Adipocyte (in vitro differentiated cells): Measurements from ENCODE around the gene CRTC1.
"Not testable (repeated sequence)": the region's sequence is repeated elsewhere in the genome, so short reads cannot be mapped to it uniquely, and the experiment has no call there.

ENCODE experiments used
- DNase-seq: peaks from one replicate; pipeline ENCODE4 v3.0.0-alpha.2; 2015; ENCODE audit warnings: low read depth
- H3K27me3 ChIP-seq: replicated peaks from 2 replicates; pipeline ENCODE4 v1.7.0; 2013; ENCODE audit warnings: mild to moderate bottlenecking, low read length, moderate library complexity; ENCODE audit not compliant: control insufficient read depth, insufficient read depth
- H3K36me3 ChIP-seq: 2 replicates; pipeline ENCODE4 v1.7.0; 2013; ENCODE audit warnings: low read length, mild to moderate bottlenecking, moderate library complexity; ENCODE audit not compliant: control insufficient read depth, insufficient read depth, severe bottlenecking
- H3K4me1 ChIP-seq: 2 replicates; pipeline ENCODE4 v1.7.0; 2013; ENCODE audit warnings: mild to moderate bottlenecking, low read length, moderate library complexity; ENCODE audit not compliant: control insufficient read depth, insufficient read depth
- H3K4me3 ChIP-seq: 2 replicates; pipeline ENCODE4 v1.7.0; 2013; ENCODE audit warnings: mild to moderate bottlenecking, low read length, moderate library complexity
- H3K9ac ChIP-seq: 2 replicates; pipeline ENCODE4 v1.7.0; 2013; ENCODE audit warnings: mild to moderate bottlenecking, low read length, moderate library complexity
- H3K9me3 ChIP-seq: 2 replicates; pipeline ENCODE4 v1.7.0; 2013; ENCODE audit warnings: mild to moderate bottlenecking, low read length, moderate library complexity; ENCODE audit not compliant: control insufficient read depth

CRTC1 gene

DNA sequence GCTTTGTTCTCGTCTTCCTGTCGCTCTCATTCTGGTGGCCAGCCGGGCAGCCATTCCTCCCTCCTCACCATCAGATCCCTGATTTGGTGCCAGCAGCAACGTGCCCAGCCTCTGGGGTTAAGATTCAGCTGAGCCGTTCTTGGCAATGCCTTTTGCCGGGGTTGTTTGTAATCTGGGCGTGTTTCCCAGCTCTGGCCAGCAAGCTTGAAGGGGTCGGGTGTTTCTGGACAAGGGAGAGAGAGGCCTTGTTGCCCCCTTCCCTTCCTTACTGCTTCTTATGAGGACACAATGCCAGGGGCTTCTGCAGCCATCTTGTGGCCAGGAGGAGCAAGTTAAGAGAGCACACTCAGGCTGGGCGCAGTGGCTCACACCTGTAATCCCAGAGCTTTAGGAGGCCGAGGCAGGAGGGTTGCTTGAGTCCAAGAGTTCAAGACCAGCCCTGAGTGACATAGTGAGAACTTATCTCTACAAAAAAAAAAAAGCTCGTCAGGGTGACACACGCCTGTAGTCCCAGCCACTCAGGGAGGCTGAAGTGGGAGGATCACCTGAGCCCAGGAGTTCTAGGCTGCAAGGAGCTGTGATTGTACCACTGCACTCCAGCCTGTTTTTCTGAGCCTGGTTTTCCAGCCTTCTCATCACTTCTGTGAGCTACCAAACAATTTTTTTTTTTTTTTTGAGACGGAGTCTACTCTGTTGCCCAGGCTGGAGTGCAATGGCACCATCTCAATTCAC, 10.7 kb upstream of the CRTC1 start:
- H3K36me3 ChIP-seq: peaks cover 20% of the 10 kb centered on the region
- no peaks in the 10 kb centered on the region for H3K27me3 ChIP-seq
- no peak overlapping the region for H3K4me3 ChIP-seq
- peak; percentile 34 for DNase-seq
- H3K9ac ChIP-seq: peak overlapping the region; percentile 45
- peaks cover 26% of the 10 kb centered on the region for H3K4me1 ChIP-seq
- H3K9me3 ChIP-seq: no peaks in the 10 kb centered on the region

DNA sequence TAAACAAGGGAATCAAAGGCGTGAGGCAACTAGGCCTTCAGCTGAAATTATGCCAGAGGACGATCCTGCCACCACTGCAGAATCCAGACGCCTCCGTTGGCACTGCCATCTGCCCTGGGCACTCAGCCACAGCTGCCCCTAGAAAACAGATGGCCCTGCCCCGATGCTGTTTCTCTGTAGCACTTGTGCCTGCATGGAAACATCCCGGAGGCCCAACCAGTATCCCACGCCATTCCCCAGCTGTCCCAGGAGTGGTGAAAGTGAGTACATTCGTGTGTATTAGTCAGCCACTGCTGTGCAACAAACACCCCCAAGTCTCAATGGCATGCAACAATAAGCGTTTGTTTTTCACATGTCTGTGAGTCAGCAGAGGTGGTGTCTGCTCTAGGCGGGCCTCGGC, 8.9 kb upstream of the CRTC1 start:
- peaks cover 2% of the 10 kb centered on the region for H3K36me3 ChIP-seq
- no peaks in the 10 kb centered on the region for H3K27me3 ChIP-seq
- H3K4me3 ChIP-seq: no peak overlapping the region
- H3K4me1 ChIP-seq: peaks cover 36% of the 10 kb centered on the region
- H3K9ac ChIP-seq: no peak overlapping the region
- no peak for DNase-seq
- no peaks in the 10 kb centered on the region for H3K9me3 ChIP-seq

DNA sequence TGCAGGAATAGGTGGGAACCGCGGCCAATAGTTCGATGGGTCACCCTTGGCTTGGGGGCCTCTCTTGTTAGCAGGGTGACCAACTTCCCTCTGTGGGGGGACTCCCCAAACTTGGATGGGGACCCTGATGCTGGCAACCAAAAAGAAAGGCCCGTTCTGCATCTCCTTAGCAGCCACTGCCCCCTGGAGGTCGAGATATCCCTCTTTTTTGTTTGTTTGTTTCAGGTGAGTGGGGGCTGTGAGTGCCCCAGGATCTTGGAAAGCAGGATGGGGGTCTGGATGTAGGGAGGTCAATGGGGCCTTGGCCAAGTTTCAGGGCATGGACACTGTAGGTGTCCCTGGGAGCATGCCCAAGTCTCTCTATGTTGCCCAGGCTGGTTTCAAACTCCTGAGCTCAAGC, 7.7 kb upstream of the CRTC1 start:
- Histone ChIP-seq H3K9ac (no peak overlapping the region), H3K27me3 (no peaks in the 10 kb centered on the region), H3K4me3 (no peak overlapping the region), H3K36me3 (no peaks in the 10 kb centered on the region), H3K4me1 (peaks cover 36% of the 10 kb centered on the region), H3K9me3 (no peaks in the 10 kb centered on the region)
- DNase-seq: peak; percentile 40

DNA sequence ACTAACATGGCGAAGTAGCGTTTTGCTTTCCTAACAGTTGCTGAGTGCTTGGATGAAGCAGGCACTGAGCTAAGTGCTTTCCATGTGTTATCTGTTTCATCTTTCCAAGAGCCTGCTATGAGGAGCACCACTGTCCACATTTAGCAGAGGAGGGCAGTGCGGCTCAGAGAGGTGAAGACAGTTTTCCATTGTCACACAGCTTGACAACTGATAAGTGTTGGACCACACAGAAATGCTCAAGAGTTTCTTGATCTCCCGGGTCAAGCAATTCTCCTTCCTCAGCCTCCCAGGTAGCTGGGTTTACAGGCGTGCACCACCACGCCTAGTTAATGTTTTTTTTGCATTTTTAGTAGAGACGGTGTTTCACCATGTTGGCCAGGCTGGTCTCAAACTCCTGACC, 6.8 kb upstream of the CRTC1 start:
- Histone ChIP-seq H3K9me3 (no peaks in the 10 kb centered on the region), H3K4me1 (peaks cover 32% of the 10 kb centered on the region), H3K9ac (peak overlapping the region; percentile 7), H3K4me3 (no peak overlapping the region), H3K36me3 (no peaks in the 10 kb centered on the region), H3K27me3 (no peaks in the 10 kb centered on the region)
- no peak for DNase-seq

DNA sequence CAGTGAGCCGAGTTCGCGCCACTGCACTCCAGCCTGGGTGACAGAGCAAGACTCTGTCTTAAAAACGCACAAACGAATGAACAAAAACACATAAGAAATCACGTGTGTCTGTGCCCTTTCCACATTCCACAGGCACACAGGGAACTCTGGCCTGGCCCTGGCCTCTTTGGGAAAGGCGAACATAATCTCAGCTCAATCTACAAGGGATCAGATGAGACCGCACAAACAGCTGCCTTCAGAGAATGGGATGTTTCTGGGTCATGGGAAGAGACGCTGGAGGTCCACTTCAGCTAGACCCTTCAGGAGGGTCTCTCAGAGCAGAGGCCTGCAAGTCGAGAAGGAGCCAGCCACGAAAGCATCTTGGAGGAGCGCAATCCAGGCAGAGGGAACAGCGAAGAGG, 6.3 kb upstream of the CRTC1 start:
- H3K27me3 ChIP-seq: no peaks in the 10 kb centered on the region
- H3K36me3 ChIP-seq: no peaks in the 10 kb centered on the region
- no peaks in the 10 kb centered on the region for H3K9me3 ChIP-seq
- peaks cover 28% of the 10 kb centered on the region for H3K4me1 ChIP-seq
- no peak for DNase-seq
- no peak overlapping the region for H3K4me3 ChIP-seq
- peak overlapping the region; percentile 7 for H3K9ac ChIP-seq

DNA sequence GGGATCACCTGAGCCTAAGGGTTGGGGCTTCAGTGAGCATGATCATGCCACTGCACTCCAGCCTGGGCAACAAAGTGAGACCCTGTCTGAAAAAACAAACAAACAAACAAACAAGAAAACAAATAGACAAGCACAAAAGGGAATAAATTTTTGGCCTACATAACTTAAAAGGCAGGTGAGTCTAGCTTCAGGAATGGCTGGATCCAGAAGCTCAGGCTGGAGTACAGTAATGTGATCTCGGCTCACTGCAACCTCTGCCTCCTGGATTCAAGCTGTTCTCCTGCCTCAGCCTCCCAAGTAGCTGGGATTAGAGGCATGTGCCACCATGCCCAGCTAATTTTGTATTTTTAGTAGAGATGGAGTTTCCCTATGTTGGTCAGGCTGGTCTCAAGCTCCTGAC, 3.3 kb upstream of the CRTC1 start:
- H3K4me3 ChIP-seq, H3K27me3 ChIP-seq, DNase-seq, H3K36me3 ChIP-seq, H3K9ac ChIP-seq, H3K9me3 ChIP-seq: not testable (repeated sequence)
- peaks cover 33% of the 10 kb centered on the region for H3K4me1 ChIP-seq

DNA sequence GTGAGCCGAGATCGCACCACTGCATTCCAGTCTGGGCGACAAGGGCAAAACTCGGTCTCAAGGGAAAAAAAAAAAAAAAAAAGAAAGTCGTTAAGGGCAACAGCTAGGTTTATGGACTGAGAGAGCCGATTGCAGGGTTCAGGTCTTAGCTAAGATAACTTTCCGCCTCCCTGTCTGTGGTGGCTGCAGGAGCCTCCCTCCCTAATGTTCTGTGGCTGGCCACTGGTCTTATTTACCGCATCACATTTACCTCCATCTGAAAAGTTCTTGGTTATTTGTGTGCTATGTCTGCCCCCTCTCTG, 722 bp upstream of the CRTC1 start:
- no peak for DNase-seq
- Histone ChIP-seq H3K9me3 (no peaks in the 10 kb centered on the region), H3K4me1 (peaks cover 42% of the 10 kb centered on the region), H3K27me3 (no peaks in the 10 kb centered on the region), H3K9ac (peak overlapping the region; percentile 86), H3K36me3 (no peaks in the 10 kb centered on the region), H3K4me3 (peak overlapping the region; percentile 80)

DNA sequence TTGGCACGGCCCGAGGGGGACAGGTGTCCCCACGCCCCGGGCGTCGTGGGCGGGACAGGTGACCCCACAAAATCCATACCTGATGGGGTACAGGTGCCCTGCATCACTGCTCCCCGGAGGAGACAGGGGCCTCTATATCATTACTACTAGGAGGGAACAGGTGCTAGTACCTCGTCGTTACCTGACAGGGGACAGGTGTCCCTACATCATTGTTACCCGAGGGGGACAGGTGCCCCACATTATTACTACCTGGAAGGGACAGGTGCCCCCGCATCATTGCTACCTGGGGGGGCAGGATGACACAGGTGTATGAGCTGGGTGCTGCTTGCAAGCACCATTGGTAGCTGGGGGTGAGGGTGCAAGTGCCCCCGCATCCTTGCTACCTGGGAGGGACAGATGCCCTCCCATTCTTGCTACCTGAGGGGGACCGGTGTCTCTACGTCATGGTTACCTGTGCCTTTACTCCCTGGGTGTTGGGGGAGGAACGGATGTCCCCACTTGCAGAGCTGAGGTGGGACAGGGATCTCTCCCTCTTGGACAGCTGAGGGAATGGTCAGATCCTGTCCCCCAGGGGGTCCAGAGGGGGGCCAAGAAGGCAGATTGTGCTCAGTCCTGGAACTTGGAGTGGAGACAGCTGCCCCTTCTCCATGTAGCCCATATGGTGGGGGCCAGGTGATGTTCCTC, 620 bp downstream of the CRTC1 start:
- no peaks in the 10 kb centered on the region for H3K9me3 ChIP-seq
- peak overlapping the region; percentile 86 for H3K4me3 ChIP-seq
- DNase-seq: no peak
- peak overlapping the region; percentile 83 for H3K9ac ChIP-seq
- H3K27me3 ChIP-seq: no peaks in the 10 kb centered on the region
- H3K4me1 ChIP-seq: peaks cover 33% of the 10 kb centered on the region
- H3K36me3 ChIP-seq: no peaks in the 10 kb centered on the region

DNA sequence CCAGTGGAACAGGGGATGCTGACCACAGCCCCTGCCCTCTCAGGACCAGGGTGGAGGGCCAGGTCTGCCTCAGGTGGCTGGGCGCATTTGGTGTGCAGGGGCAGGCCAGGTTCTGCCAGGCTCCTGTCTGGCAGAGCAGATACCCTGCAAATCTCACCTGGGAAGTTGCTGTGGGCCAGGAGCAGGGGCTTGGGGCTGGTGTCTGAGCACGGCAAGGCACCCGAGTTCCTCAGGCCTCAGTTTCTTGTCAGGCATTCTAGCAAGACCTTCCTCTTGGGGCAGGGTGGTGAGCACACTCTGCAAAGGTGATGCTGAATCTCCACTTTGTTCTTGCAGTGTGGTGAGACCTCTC, 1.1 kb downstream of the CRTC1 start:
- DNase-seq: no peak
- no peaks in the 10 kb centered on the region for H3K27me3 ChIP-seq
- no peaks in the 10 kb centered on the region for H3K36me3 ChIP-seq
- peak overlapping the region; percentile 86 for H3K4me3 ChIP-seq
- H3K4me1 ChIP-seq: peaks cover 33% of the 10 kb centered on the region
- no peaks in the 10 kb centered on the region for H3K9me3 ChIP-seq
- H3K9ac ChIP-seq: peak overlapping the region; percentile 83

DNA sequence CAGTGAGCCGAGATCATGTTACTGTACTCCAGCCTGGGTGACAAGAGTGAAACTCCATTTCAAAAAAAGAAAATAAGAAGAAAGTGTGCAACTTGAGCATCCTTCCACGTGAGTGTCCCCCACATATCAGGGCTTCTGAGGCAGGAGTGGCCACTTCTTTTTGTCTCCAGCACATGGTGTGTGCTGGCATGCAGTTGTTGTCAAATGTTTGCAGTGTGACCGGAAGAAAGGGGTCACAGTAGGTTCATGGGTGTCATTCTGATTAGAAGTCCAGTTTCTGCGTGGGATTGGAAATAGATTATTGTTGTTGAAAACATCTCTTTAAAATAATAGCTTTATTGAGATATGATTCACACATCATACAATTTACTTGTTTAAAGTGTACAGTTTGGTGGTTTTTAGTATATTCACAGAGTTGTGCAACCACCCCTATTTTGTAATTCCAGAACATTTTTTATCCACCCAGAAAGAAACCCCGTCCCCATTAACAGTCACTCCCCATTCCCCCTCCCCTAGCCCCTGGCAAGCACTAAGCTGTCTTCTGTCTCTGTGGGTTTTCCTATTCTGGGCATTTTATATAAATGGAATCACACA, 2.2 kb downstream of the CRTC1 start:
- H3K9ac ChIP-seq: peak overlapping the region; percentile 16
- peak overlapping the region; percentile 20 for H3K4me3 ChIP-seq
- peak; percentile 42 for DNase-seq
- H3K27me3 ChIP-seq: no peaks in the 10 kb centered on the region
- no peaks in the 10 kb centered on the region for H3K36me3 ChIP-seq
- H3K4me1 ChIP-seq: peaks cover 33% of the 10 kb centered on the region
- H3K9me3 ChIP-seq: no peaks in the 10 kb centered on the region

DNA sequence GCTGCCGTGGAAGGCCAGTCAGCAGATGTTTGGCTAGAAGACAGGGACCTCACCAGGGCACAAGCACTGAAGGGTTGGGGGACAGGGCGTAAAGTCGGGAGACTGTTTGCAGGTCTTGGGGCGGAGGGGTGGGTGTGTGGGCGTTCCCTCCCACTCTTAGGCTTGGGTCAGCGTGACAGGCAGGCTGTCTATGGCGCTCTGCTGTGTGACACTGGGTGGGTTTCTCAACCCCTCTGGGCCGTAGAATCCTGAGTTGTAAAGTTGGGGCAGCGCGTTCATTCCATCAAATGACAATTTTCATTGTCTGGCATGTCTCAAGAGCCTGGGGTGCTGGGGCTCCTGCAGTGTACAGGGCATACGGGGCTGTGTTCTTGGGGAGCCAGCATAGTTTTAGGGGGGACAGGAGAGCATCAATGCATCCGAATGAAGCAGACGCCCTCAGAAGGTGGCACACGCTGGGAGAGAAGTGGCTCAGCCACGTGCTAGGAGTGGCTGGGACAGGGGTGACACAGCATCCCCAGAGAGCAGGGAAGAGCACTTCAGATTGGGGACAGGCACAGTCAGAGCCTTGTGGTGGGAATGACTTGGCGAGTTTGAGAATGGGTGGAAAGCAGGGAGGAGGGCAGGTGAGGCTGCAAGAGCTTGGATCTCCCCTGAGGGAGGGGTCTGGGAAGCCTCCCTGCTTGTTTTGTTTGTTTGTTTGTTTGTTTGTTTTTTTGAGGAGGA, 4.4 kb downstream of the CRTC1 start:
- Histone ChIP-seq H3K9ac (no peak overlapping the region), H3K36me3 (no peaks in the 10 kb centered on the region), H3K4me1 (peaks cover 30% of the 10 kb centered on the region), H3K9me3 (no peaks in the 10 kb centered on the region), H3K27me3 (no peaks in the 10 kb centered on the region), H3K4me3 (no peak overlapping the region)
- no peak for DNase-seq
